SH-SY5Y (cell line): ENCODE measurements around the gene PLCL2.

Source experiments
- GATA2 ChIP-seq: IDR thresholded peaks from 2 replicates; pipeline ENCODE4 v1.6.1; 2011; ENCODE audit warnings: mild to moderate bottlenecking, low read depth, low read length
- GATA3 ChIP-seq: IDR thresholded peaks from 2 replicates; pipeline ENCODE4 v1.6.1; 2011; ENCODE audit warnings: low read depth, mild to moderate bottlenecking, low read length, moderate library complexity

- TF ChIP-seq GATA2 (no peak), GATA3 (no peak)
These were observed 35.5 kb upstream of the PLCL2 start for GRCh38 chr3:16849229-16849628.
